Ovary (tissue), 3 donors: Measurements from ENCODE around the gene FAM107A.

Source experiments
- CTCF ChIP-seq, 3 donors: fragments of 450-650 bp in 2 of 3; fragments of 200-600 bp in 1 of 3; IDR thresholded peaks; one replicate each; pipeline versions ENCODE4 v1.5.1 to v1.8.0; 2016 to 2022; ENCODE audit warnings: antibody characterized with exemption in 3 of 3, mild to moderate bottlenecking in 1 of 3
- EP300 ChIP-seq: sonication (generic); formaldehyde crosslinking; IDR thresholded peaks from one replicate; pipeline ENCODE4 v1.6.1; 2017; ENCODE audit warnings: antibody characterized with exemption
- donor health status: DM: no; HTN: no; CAD: no.

GRCh38 chr3:58532794-58533220 lies 44.4 kb downstream of the FAM107A start:
- TF ChIP-seq CTCF (IDR thresholded peaks at IDR 0.05): peak; percentile 74 to 82 (median 81)
- no peak for TF ChIP-seq EP300
